ENCODE data around the gene BMP2K.
A peak's percentile ranks its signal among the peaks of the same experiment; 100 is the strongest.

Gene BMP2K

GRCh38 chr4:78776079-78776728 is at the start of gene BMP2K:
BMP2K (plus strand) TSS chr4:78776350; CDS start chr4:78776544, 194 bp downstream.
- peak; percentile 56 to 69 for DNase-seq (ENCODE audit: low read depth in 2 of 2)

- DNase-seq (ENCODE audit: low read depth in 2 of 2), result no peak
These were observed 49.6 kb upstream of the BMP2K start for GRCh38 chr4:78726546-78726945.

- DNase-seq (ENCODE audit: low read depth in 2 of 2), result no peak
These were observed 43.6 kb upstream of the BMP2K start for GRCh38 chr4:78732332-78733104.

- no peak for DNase-seq (ENCODE audit: low read depth in 2 of 2)
These were observed 41.5 kb upstream of the BMP2K start for GRCh38 chr4:78734441-78735162.

GRCh38 chr4:78735697-78736096 is 40.5 kb upstream of the BMP2K start:
- DNase-seq (ENCODE audit: low read depth in 2 of 2), result no peak

- DNase-seq (ENCODE audit: low read depth in 2 of 2), result no peak
These were observed 39.1 kb upstream of the BMP2K start for GRCh38 chr4:78737035-78737434.

- no peak for DNase-seq (ENCODE audit: low read depth in 2 of 2)
These were observed 38.2 kb upstream of the BMP2K start for GRCh38 chr4:78737973-78738372.

GRCh38 chr4:78742300-78742699 is 33.9 kb upstream of the BMP2K start:
- no peak for DNase-seq (ENCODE audit: low read depth in 2 of 2)

GRCh38 chr4:78747475-78747922 is 28.7 kb upstream of the BMP2K start:
- DNase-seq (ENCODE audit: low read depth in 2 of 2), result no peak

- DNase-seq (ENCODE audit: low read depth in 2 of 2), result no peak
These were observed 27.8 kb upstream of the BMP2K start for GRCh38 chr4:78748381-78748780.

- DNase-seq (ENCODE audit: low read depth in 2 of 2), result no peak
These were observed 26.7 kb upstream of the BMP2K start for GRCh38 chr4:78749258-78749971.

- no peak for DNase-seq (ENCODE audit: low read depth in 2 of 2)
These were observed 26.0 kb upstream of the BMP2K start for GRCh38 chr4:78749972-78750727.

- no peak for DNase-seq (ENCODE audit: low read depth in 2 of 2)
These were observed 23.1 kb upstream of the BMP2K start for GRCh38 chr4:78753091-78753490.

GRCh38 chr4:78754872-78755271 is 21.3 kb upstream of the BMP2K start:
- DNase-seq (ENCODE audit: low read depth in 2 of 2), result no peak

- DNase-seq (ENCODE audit: low read depth in 2 of 2), result no peak
These were observed 20.0 kb upstream of the BMP2K start for GRCh38 chr4:78756137-78756536.

- no peak for DNase-seq (ENCODE audit: low read depth in 2 of 2)
These were observed 19.4 kb upstream of the BMP2K start for GRCh38 chr4:78756776-78757175.

- DNase-seq (ENCODE audit: low read depth in 2 of 2), result no peak
These were observed 18.6 kb upstream of the BMP2K start for GRCh38 chr4:78757574-78757973.

- no peak for DNase-seq (ENCODE audit: low read depth in 2 of 2)
These were observed 18.1 kb upstream of the BMP2K start for GRCh38 chr4:78758085-78758484.

GRCh38 chr4:78762529-78762928 is 13.6 kb upstream of the BMP2K start:
- DNase-seq (ENCODE audit: low read depth in 2 of 2), result no peak

- no peak for DNase-seq (ENCODE audit: low read depth in 2 of 2)
These were observed 12.9 kb upstream of the BMP2K start for GRCh38 chr4:78763251-78763650.

GRCh38 chr4:78763763-78764387 is 12.3 kb upstream of the BMP2K start:
- no peak for DNase-seq (ENCODE audit: low read depth in 2 of 2)

Measured in stimulated activated CD4-positive, alpha-beta T cell treated with anti-CD3 and anti-CD28 coated beads, Interleukin-15, amount 100 ng/mL, for 48 hours (primary cell).